Measurements from ENCODE around the gene RBM33. TPM values are rescaled to one million over a fixed set of nuclear protein-coding genes. Genes with fewer than 3 reads are reported as not detected.

The RBM33 gene
- total RNA-seq, 1 donor = 23.7 TPM

- TF ChIP-seq, protein P1, sequence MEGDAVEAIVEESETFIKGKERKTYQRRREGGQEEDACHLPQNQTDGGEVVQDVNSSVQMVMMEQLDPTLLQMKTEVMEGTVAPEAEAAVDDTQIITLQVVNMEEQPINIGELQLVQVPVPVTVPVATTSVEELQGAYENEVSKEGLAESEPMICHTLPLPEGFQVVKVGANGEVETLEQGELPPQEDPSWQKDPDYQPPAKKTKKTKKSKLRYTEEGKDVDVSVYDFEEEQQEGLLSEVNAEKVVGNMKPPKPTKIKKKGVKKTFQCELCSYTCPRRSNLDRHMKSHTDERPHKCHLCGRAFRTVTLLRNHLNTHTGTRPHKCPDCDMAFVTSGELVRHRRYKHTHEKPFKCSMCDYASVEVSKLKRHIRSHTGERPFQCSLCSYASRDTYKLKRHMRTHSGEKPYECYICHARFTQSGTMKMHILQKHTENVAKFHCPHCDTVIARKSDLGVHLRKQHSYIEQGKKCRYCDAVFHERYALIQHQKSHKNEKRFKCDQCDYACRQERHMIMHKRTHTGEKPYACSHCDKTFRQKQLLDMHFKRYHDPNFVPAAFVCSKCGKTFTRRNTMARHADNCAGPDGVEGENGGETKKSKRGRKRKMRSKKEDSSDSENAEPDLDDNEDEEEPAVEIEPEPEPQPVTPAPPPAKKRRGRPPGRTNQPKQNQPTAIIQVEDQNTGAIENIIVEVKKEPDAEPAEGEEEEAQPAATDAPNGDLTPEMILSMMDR (IDR thresholded peaks at IDR 0.05; ENCODE audit: insufficient read depth, low read depth, low read length) = peak; percentile 8
- no peak overlapping the region for H3K4me3 ChIP-seq (ENCODE audit: low read depth, low read length)
- no peak for DNase-seq (ENCODE audit: low read depth)
Measured at GRCh38 chr7:155701972-155702544, 57.6 kb downstream of the RBM33 start.

GRCh38 chr7:155702616-155703015 lies 58.2 kb downstream of the RBM33 start:
- no peak overlapping the region for H3K4me3 ChIP-seq (ENCODE audit: low read depth, low read length)
- DNase-seq (ENCODE audit: low read depth) = no peak
- TF ChIP-seq, protein P1 (IDR thresholded peaks at IDR 0.05; ENCODE audit: insufficient read depth, low read depth, low read length) = peak; percentile 0

GRCh38 chr7:155705623-155706360 lies 61.3 kb downstream of the RBM33 start:
- TF ChIP-seq, protein P1 (IDR thresholded peaks at IDR 0.05; ENCODE audit: insufficient read depth, low read depth, low read length) = no peak
- DNase-seq (ENCODE audit: low read depth) = no peak

DNA sequence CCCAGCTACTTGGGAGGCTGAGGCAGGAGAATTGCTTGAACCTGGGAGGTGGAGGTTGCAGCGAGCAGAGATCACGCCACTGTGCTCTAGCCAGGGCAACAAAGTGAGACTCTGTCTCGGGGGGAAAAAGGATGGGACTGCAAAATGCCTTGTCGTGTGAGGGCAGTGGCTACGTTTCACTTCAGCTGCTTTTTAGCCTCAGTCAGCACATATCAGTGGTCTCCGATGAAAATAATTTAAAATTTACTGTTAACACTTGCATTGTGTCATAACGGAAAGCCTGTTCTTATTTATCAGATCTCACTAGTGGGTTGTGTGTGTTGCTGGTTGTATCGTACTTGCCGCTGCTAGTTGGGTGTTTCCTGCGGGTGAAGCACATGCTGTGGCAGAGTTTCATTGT lies 61.9 kb downstream of the RBM33 start:
- TF ChIP-seq, protein P1 (IDR thresholded peaks at IDR 0.05; ENCODE audit: insufficient read depth, low read depth, low read length) = no peak

More at GRCh38 chr7:155705623-155706360, 61.3 kb downstream of the RBM33 start:
- H3K4me3 ChIP-seq (ENCODE audit: low read depth, low read length) = no peak overlapping the region

GRCh38 chr7:155709453-155709852 lies 65.0 kb downstream of the RBM33 start:
- DNase-seq (ENCODE audit: low read depth) = no peak
- TF ChIP-seq, protein P1 (IDR thresholded peaks at IDR 0.05; ENCODE audit: insufficient read depth, low read depth, low read length) = no peak
- no peak overlapping the region for H3K4me3 ChIP-seq (ENCODE audit: low read depth, low read length)

More for the DNA sequence above, 61.9 kb downstream of the RBM33 start:
- DNase-seq (ENCODE audit: low read depth) = no peak
- no peak overlapping the region for H3K4me3 ChIP-seq (ENCODE audit: low read depth, low read length)

GRCh38 chr7:155710031-155710430 lies 65.6 kb downstream of the RBM33 start:
- H3K4me3 ChIP-seq (ENCODE audit: low read depth, low read length) = no peak overlapping the region
- DNase-seq (ENCODE audit: low read depth) = no peak
- TF ChIP-seq, protein P1 (IDR thresholded peaks at IDR 0.05; ENCODE audit: insufficient read depth, low read depth, low read length) = no peak

Measured in fibroblast of villous mesenchyme (primary cell).